Astrocyte (in vitro differentiated cells and primary cell): ENCODE measurements around the gene REEP6.

ENCODE experiments used
- CTCF ChIP-seq: IDR thresholded peaks from 2 replicates; pipeline ENCODE4 v1.5.1; 2011; ENCODE audit warnings: low read depth, mild to moderate bottlenecking, inconsistent platforms, low read length, moderate library complexity; ENCODE audit not compliant: insufficient read depth
- EZH2 ChIP-seq: IDR thresholded peaks from 2 replicates; pipeline ENCODE4 v1.6.1; 2012; ENCODE audit warnings: mild to moderate bottlenecking, low read length, inconsistent platforms; ENCODE audit not compliant: insufficient read depth

- TF ChIP-seq CTCF = no peak
- TF ChIP-seq EZH2 = no peak
Observed at GRCh38 chr19:1470055-1470304, 21.0 kb upstream of the REEP6 start.
